Right atrium auricular region (tissue), 2 donors: ENCODE results near the gene ST6GAL2. TPM values are rescaled to one million over a fixed set of nuclear protein-coding genes. Genes with fewer than 3 reads are reported as not detected.

Experiments
- DNase-seq: peaks from one replicate; pipeline ENCODE4 v3.0.0-alpha.2; 2019; ENCODE audit warnings: low spot score
- H3K27ac ChIP-seq, 2 donors: fragments of 200-600 bp; sonication (generic); 1 replicate in 1 of 2; 2 replicates in 1 of 2; pipeline ENCODE4 v1.5.1; 2016 to 2019
- H3K27me3 ChIP-seq, 2 donors: fragments of 200-600 bp; sonication (generic); one replicate each; pipeline versions ENCODE4 v1.5.1 to v1.6.0; 2017 to 2019
- H3K36me3 ChIP-seq: fragments of 200-600 bp; sonication (generic); one replicate; pipeline ENCODE4 v1.5.1; 2016
- H3K4me1 ChIP-seq, 2 donors: fragments of 200-600 bp; sonication (generic); one replicate each; pipeline versions ENCODE4 v1.5.1 to v1.6.0; 2017 to 2019
- H3K4me3 ChIP-seq, 2 donors: fragments of 200-600 bp; sonication (generic); 1 replicate in 1 of 2; 2 replicates in 1 of 2; pipeline ENCODE4 v1.5.1; 2017 to 2019; ENCODE audit warnings: mild to moderate bottlenecking in 1 of 2, moderate library complexity in 1 of 2
- H3K9me3 ChIP-seq, 2 donors: fragments of 200-600 bp; sonication (generic); one replicate each; pipeline ENCODE4 v1.5.1; 2019
- total RNA-seq, 2 donors: library from RNA; depleted of rRNA; stranded (reverse); fragments of >200 nt; gene quantifications; one replicate each; pipeline ENCODE4 v1.1.0, GENCODE V29; 2016
- TF ChIP-seq, protein P1 (sequence below), 2 donors: fragments of 200-600 bp; sonication (generic); IDR thresholded peaks; one replicate each; pipeline ENCODE4 v1.5.1; 2019; ENCODE audit warnings: antibody characterized with exemption in 2 of 2

Gene ST6GAL2
- total RNA-seq, 2 donors from 2014 or later = 0.59 to 0.67 TPM

DNA sequence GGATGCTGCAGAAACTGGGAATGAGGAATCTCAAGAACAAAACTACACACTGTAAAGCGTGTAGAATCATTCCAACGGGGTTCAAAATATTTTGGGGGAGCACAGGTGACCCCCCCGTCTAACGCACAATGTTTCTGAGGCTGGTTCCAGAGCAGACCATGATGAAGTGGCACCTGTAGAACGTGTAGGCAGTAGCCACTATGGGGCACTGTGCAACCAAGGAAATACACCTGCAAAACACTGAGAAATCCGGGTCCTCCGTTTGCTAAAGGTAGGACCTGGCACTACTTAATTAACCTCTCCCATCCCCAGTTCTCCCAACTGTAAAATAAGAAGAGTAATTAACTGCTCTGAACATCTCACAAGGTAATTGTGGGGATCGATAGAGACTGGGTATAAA is 22.6 kb downstream of the ST6GAL2 start:
- Histone ChIP-seq H3K4me1 (no peaks in the 10 kb centered on the region), H3K4me3 (no peak overlapping the region), H3K27ac (no peak overlapping the region), H3K36me3 (no peaks in the 10 kb centered on the region), H3K27me3 (no peaks in the 10 kb centered on the region), H3K9me3 (peaks cover 0 to 10% of the 10 kb centered on the region in 2 donors)
- TF ChIP-seq, protein P1, sequence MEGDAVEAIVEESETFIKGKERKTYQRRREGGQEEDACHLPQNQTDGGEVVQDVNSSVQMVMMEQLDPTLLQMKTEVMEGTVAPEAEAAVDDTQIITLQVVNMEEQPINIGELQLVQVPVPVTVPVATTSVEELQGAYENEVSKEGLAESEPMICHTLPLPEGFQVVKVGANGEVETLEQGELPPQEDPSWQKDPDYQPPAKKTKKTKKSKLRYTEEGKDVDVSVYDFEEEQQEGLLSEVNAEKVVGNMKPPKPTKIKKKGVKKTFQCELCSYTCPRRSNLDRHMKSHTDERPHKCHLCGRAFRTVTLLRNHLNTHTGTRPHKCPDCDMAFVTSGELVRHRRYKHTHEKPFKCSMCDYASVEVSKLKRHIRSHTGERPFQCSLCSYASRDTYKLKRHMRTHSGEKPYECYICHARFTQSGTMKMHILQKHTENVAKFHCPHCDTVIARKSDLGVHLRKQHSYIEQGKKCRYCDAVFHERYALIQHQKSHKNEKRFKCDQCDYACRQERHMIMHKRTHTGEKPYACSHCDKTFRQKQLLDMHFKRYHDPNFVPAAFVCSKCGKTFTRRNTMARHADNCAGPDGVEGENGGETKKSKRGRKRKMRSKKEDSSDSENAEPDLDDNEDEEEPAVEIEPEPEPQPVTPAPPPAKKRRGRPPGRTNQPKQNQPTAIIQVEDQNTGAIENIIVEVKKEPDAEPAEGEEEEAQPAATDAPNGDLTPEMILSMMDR (IDR thresholded peaks at IDR 0.05) = peak in 1 of 2 donors; percentile 30
- no peak for DNase-seq

DNA sequence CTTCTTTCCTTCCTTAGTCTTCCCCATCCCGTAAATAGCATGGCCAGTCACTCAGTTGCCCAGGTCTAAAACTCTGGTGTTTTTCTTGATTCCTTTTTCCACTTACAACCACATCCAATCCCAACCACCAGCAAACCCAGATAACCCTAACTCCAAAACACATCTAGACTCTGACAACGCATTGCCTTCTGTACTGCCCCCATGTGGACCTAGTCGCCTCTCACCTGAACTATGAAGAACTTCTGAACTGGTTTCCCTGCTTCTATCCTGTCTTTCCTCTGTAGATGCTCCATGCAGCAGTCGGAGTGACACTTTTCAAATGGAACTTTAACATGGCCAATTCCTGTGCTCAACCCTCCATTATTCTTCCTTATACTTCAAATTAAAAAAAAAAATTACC is 26.5 kb downstream of the ST6GAL2 start:
- TF ChIP-seq, protein P1 (IDR thresholded peaks at IDR 0.05) = no peak
- Histone ChIP-seq H3K9me3 (peaks cover 0 to 10% of the 10 kb centered on the region in 2 donors), H3K36me3 (no peaks in the 10 kb centered on the region), H3K27me3 (no peaks in the 10 kb centered on the region), H3K4me1 (no peaks in the 10 kb centered on the region), H3K4me3 (no peak overlapping the region), H3K27ac (no peak overlapping the region)
- no peak for DNase-seq

DNA sequence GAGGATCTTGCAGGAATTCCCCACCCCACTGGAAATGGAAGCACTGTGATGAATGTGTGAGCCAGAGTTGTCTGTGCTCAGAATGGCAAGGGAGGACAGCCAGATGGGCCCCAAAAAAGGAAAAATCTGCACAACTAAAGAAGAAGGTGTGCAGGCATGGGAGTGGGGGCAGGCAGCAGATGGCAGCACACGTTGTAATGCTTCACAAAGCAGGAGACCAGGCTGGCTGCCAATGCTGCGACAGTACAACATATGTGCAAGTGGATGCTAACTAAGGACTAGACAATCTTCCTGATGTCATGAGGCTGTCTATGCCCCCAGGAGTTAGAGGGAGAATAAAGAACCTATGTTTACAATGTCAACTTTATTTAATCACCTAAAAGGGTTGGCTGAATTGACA is 27.2 kb downstream of the ST6GAL2 start:
- no peaks in the 10 kb centered on the region for H3K4me1 ChIP-seq
- TF ChIP-seq, protein P1 (IDR thresholded peaks at IDR 0.05) = no peak

DNA sequence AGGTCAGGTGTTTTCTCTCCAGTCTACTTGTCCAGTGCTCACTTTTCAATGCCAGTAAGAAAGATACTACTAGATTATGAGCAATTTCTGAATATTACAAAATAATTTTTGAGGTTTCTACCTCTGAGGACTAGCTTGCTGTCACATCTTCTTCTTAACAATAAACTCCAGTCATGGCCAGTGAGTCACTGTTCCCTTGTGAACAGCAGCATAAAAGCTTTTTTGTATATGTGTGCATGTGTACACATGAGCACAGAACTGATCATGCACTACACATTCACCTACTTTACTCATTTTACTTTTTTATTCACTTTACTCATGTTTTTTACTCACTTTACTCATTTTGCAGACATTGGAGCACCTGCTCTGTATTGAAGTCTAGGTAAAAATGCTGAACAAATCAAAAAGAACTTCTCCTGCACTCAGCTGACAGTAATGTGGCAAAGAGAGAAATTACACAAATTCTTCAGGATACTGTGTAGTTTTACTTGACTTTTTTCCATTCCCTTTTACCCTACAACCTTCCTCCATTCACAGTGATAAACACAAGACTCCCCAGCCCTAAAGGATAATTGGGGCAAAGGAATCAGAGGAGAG is 28.0 kb downstream of the ST6GAL2 start:
- H3K36me3 ChIP-seq = no peaks in the 10 kb centered on the region
- no peaks in the 10 kb centered on the region for H3K27me3 ChIP-seq
- TF ChIP-seq, protein P1 (IDR thresholded peaks at IDR 0.05) = no peak
- no peaks in the 10 kb centered on the region for H3K4me1 ChIP-seq
- H3K4me3 ChIP-seq = no peak overlapping the region
- DNase-seq = no peak
- peaks cover 0 to 10% of the 10 kb centered on the region in 2 donors for H3K9me3 ChIP-seq
- H3K27ac ChIP-seq = no peak overlapping the region

More for the DNA sequence above, 27.2 kb downstream of the ST6GAL2 start:
- no peak overlapping the region for H3K27ac ChIP-seq
- no peak overlapping the region for H3K4me3 ChIP-seq
- no peaks in the 10 kb centered on the region for H3K27me3 ChIP-seq
- H3K9me3 ChIP-seq = peaks cover 0 to 10% of the 10 kb centered on the region in 2 donors
- no peaks in the 10 kb centered on the region for H3K36me3 ChIP-seq
- no peak for DNase-seq

DNA sequence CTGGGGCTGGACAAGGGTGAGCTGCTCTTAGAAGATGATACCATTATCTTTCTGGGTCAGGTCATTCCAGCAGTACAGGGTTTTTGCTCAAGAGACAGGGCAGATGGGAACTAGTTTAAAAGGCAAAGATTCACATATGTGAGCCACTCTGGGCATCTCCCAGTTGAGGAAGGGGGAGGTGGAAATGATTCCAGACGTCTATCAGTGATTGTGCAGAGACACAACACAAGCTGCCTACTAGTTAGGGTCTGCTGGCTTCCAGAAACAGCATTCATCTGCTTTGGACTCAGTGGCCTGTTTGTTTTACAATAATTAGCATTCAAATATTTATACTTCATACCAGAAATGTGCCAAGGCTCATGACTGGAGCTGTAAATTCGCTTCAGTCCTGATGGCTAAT is 32.3 kb downstream of the ST6GAL2 start:
- H3K27me3 ChIP-seq = no peaks in the 10 kb centered on the region
- H3K4me3 ChIP-seq = no peak overlapping the region
- no peaks in the 10 kb centered on the region for H3K36me3 ChIP-seq
- TF ChIP-seq, protein P1 (IDR thresholded peaks at IDR 0.05) = no peak
- H3K9me3 ChIP-seq = peaks cover 0 to under 1% of the 10 kb centered on the region in 2 donors
- no peak for DNase-seq
- peaks cover 0 to 16% of the 10 kb centered on the region in 2 donors for H3K4me1 ChIP-seq
- H3K27ac ChIP-seq = no peak overlapping the region
